Adipose tissue (tissue), 3 donors: Measurements from ENCODE around the gene ROPN1B. TPM values are rescaled to one million over a fixed set of nuclear protein-coding genes. Genes with fewer than 3 reads are reported as not detected.
"Not testable (repeated sequence)": the region's sequence is repeated elsewhere in the genome, so short reads cannot be mapped to it uniquely, and the experiment has no call there.

ENCODE experiments used
- H3K27ac ChIP-seq: one replicate; pipeline ENCODE4 v1.5.1; 2013; ENCODE audit warnings: low read depth, low read length
- WGBS, 3 donors: extraction: QIAGEN DNeasy Blood & Tissue Kit; methylation state at CpG; one replicate each; pipeline ENCODE4 v1.1.7; 2013; 5-methylcytosine and 5-hydroxymethylcytosine counted together
- polyA plus RNA-seq, 3 donors: library from polyadenylated mRNA; stranded (reverse); fragments of 200-250 nt; gene quantifications; one replicate each; pipeline ENCODE4 v1.2.3, GENCODE V29; 2013
- donor health status: healthy with polysubstance abuse.
- donor health status: Bipolar disorder and iron deficiency.
- donor health status: healthy.

Gene ROPN1B
- polyA plus RNA-seq, 3 donors: 0.15 TPM; not detected in 2

GRCh38 chr3:125990253-125990970, 21.4 kb downstream of the ROPN1B start:
- 1 to 27% (median 15%) methylated on average over 52 of the region's 52 CpGs for WGBS, 3 donors
- no peak overlapping the region for H3K27ac ChIP-seq

DNA sequence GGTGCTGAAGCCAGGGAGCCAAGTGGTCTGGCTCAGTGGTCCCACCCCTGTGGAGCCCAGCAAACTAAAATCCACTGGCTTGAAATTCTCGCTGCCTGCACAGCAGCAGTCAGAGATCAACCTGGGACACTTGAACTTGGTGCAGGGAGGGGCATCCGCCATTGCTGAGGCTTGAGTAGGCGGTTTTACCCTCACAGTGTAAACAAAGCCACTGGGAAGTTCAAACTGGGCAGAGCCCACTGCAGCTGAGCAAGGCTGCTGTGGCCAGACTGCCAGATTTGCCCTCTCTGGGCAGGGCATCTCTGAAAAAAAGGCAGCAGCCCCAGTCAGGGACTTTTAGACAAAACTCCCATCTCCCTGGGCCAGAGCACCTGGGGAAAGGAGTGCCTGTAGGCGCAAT, 27.8 kb downstream of the ROPN1B start:
- H3K27ac ChIP-seq: not testable (repeated sequence)
- WGBS, 3 donors: 81 to 93% (median 87%) methylated on average over 4 of the region's 4 CpGs

GRCh38 chr3:126002189-126002588, 33.2 kb downstream of the ROPN1B start:
- no peak overlapping the region for H3K27ac ChIP-seq

DNA sequence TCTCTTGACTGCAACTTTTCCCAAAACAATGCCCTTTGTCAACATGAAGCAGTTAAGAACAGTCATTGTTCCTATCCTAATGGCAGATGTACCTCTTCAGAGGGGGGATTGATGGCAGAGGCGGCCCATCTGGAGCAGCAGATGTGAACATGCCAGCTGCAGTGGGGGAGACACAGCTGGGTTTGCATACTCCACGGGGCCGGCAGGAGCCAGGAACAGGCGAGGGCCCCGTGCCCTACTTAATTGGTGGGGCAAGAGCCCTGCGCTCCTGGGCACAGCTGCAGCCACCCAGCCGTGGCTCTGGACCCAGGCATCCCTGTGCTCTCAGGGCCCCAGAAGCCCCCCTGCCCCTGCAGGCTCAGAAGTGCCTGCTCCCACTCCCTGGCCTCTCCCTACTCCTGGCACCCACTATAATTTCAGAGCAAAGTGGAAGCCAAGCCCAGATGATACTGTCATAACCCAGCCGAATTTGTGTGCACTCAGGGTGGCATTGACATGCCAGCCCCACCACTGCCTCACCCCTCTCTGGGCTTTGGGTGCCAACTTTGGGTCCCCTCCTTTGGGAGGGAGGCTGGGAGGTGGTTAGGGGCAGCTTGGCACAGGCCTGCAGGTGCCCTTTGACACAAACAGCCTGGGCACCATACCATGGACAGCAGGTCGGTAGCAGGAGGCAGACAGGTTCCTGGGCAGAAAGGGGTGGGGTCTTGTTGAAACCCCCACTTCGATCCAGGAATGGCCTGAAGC, 34.6 kb downstream of the ROPN1B start:
- H3K27ac ChIP-seq: no peak overlapping the region
- WGBS, 3 donors: 91 to 95% (median 91%) methylated on average over 9 to 10 of the region's 10 CpGs

DNA sequence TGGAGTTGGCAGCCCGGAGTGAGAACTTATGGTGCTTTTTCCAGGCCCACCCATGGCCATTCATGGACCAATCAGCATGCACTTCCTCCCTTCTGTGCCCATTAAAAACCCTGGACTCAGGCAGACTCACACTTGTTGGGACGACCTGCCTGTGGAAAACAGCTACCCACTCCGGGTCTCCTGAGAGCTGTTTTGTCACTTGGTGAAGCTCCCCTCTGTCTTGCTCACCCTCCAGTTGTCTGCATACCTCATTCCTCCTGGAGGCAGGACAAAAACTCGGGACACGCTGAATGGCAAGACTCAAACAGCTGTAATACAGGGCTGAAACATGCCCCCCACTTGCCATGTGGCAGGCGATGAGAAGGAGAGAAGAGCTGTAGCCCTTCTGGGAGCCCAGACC, 35.2 kb downstream of the ROPN1B start:
- no peak overlapping the region for H3K27ac ChIP-seq
- WGBS, 3 donors: 90 to 96% (median 93%) methylated on average over 6 of the region's 6 CpGs

- H3K27ac ChIP-seq: no peak overlapping the region
- WGBS, 3 donors: 95 to 98% (median 98%) methylated on average over 7 of the region's 7 CpGs
Measured at GRCh38 chr3:126004692-126005091, 35.7 kb downstream of the ROPN1B start.

DNA sequence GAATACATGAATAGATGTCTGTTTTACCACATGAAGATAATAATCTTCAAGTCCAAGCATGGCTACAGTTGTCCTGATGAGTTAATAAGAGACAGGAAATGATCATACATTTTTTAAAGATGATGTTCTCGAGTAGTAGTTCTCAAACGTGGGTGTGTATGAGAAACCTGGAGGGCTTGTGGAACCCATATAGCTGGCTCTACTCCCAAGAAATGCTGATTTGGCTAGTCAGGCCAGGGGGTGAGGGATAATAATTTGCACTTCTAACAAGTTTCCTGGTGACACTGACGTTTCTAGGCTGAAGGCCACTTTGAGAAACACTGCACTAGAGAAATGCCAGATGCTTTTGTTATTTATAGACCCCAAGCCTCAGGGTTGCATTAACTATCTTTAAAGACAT, 37.0 kb downstream of the ROPN1B start:
- no peak overlapping the region for H3K27ac ChIP-seq
- 30 to 55% (median 32%) methylated on average over 3 of the region's 3 CpGs for WGBS, 3 donors

- no peak overlapping the region for H3K27ac ChIP-seq
- WGBS, 3 donors: 94 to 99% (median 96%) methylated on average over 3 of the region's 3 CpGs
Measured at GRCh38 chr3:126008219-126008618, 39.2 kb downstream of the ROPN1B start.

- no peak overlapping the region for H3K27ac ChIP-seq
- WGBS, 3 donors: 93 to 95% (median 94%) methylated on average over 3 of the region's 3 CpGs
Measured at GRCh38 chr3:126009181-126009580, 40.2 kb downstream of the ROPN1B start.

GRCh38 chr3:126013751-126014156, 44.8 kb downstream of the ROPN1B start:
- 82 to 90% (median 86%) methylated on average over 8 of the region's 8 CpGs for WGBS, 3 donors
- H3K27ac ChIP-seq: no peak overlapping the region

- WGBS, 3 donors: 62 to 79% (median 69%) methylated on average over 4 of the region's 4 CpGs
- H3K27ac ChIP-seq: no peak overlapping the region
Measured at GRCh38 chr3:126014252-126014651, 45.3 kb downstream of the ROPN1B start.

GRCh38 chr3:126015075-126015474, 46.1 kb downstream of the ROPN1B start:
- no peak overlapping the region for H3K27ac ChIP-seq
- 80 to 94% (median 91%) methylated on average over 10 of the region's 10 CpGs for WGBS, 3 donors

DNA sequence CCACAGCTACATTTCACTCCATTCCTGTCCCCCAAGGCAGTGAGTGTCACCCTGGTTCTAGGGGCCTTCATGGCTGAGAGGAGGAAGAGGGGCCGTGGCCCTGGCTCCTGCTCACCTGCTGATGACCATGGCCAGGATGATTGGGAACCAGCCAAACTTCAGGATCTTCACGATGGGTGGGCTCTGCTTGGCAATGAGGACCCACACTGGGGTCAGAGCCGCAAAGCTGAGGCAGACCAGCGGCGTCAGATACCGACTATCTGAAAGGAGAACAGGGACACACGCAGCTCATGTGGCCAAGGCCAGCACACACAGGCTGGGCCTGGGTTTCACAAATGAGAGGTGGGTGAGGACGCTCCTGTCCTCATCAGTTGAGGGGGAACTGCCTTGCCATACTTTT, 47.6 kb downstream of the ROPN1B start:
- no peak overlapping the region for H3K27ac ChIP-seq
- WGBS, 3 donors: 94 to 100% (median 96%) methylated on average over 8 of the region's 8 CpGs

GRCh38 chr3:126017362-126017761, 48.4 kb downstream of the ROPN1B start:
- H3K27ac ChIP-seq: no peak overlapping the region
- WGBS, 3 donors: 93 to 95% (median 94%) methylated on average over 9 of the region's 9 CpGs

GRCh38 chr3:126018545-126018944, 49.6 kb downstream of the ROPN1B start:
- no peak overlapping the region for H3K27ac ChIP-seq
- 83 to 90% (median 86%) methylated on average over 1 of the region's 1 CpG for WGBS, 3 donors

DNA sequence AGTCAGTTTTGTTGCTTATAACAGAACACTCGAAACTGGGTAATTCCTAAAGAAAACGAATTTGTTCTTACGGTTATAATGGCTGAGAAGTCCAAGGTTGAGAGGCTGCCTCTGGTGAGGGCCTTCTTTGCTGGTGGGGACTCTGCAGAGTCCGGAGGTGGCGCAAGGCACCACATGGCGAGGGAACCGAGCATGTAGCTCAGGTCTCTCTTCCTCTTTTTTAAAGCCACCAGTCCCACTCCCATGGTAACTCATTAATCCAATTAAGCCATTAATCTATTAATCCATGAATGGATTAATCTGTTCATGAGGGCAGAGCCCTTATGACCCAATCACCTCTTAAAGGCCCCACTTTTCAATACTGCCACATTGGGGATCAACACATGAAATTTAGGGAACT, 50.0 kb downstream of the ROPN1B start:
- WGBS, 3 donors: 78 to 94% (median 85%) methylated on average over 7 of the region's 7 CpGs

GRCh38 chr3:126019683-126020082, 50.7 kb downstream of the ROPN1B start:
- WGBS, 3 donors: 78 to 97% (median 85%) methylated on average over 5 of the region's 5 CpGs
- H3K27ac ChIP-seq: no peak overlapping the region

More for the DNA sequence above, 50.0 kb downstream of the ROPN1B start:
- no peak overlapping the region for H3K27ac ChIP-seq

DNA sequence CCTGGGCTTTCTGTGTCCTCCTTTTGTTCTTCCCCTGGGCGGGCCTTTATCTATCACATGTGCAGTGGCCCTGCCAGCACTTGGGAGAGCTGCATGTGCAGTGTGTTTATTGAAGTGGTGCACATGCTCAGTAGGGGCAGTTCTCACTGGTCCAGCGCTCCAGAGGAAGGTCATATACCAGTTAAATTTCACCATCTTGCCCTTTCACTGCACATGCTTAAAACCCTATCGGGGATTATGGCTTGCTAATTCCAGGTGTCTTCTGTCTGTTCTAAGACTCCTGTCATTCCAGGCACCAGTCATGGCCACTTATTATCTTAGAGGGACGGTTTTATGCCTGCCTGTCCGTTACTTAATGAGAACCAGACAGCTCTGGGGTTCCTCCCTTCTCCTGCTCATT, 52.2 kb downstream of the ROPN1B start:
- 67 to 85% (median 76%) methylated on average over 5 of the region's 5 CpGs for WGBS, 3 donors
- no peak overlapping the region for H3K27ac ChIP-seq

DNA sequence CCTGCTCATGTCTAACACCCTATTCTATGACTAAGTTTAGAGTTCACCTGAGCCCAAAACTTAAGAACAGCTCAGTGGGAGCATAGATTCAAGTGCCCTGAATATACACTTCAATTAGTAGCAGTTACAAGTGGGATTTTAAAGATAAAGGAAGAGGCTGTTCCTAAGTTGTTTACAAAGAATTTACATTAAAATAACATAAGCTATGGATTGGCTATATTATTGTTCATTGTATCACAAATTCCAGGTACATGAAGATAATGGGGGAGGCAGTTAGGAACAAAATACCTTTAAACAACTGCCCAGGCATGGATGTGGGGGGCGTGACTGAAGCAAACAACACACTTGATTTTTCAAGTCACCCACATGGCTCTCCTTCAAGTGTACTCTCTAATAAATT, 52.7 kb downstream of the ROPN1B start:
- WGBS, 3 donors: 94 to 96% (median 95%) methylated on average over 1 of the region's 1 CpG
- H3K27ac ChIP-seq: no peak overlapping the region
